ENCODE measurements around the gene CARS2.

DNA sequence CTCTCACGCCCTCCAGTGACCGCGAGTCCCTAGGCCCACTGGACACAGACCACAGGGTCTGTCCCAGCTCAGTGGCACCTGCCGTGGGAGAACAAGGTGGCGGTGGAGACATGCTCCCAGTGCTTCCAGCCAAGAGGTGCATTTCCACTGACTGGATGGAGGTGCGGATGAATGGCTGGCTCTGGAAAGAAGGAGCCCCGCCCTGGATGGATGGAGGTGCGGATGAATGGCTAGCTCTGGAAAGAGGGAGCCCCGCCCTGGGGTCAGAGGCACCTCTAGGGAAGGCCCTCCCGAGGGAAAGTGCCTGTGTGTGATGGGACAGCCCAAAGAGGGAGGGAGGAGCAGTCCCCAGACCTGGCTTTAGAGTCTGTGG is 58.6 kb downstream of the CARS2 start:
- TF ChIP-seq, protein P1, sequence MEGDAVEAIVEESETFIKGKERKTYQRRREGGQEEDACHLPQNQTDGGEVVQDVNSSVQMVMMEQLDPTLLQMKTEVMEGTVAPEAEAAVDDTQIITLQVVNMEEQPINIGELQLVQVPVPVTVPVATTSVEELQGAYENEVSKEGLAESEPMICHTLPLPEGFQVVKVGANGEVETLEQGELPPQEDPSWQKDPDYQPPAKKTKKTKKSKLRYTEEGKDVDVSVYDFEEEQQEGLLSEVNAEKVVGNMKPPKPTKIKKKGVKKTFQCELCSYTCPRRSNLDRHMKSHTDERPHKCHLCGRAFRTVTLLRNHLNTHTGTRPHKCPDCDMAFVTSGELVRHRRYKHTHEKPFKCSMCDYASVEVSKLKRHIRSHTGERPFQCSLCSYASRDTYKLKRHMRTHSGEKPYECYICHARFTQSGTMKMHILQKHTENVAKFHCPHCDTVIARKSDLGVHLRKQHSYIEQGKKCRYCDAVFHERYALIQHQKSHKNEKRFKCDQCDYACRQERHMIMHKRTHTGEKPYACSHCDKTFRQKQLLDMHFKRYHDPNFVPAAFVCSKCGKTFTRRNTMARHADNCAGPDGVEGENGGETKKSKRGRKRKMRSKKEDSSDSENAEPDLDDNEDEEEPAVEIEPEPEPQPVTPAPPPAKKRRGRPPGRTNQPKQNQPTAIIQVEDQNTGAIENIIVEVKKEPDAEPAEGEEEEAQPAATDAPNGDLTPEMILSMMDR (IDR thresholded peaks at IDR 0.05), result no peak
- TF ChIP-seq POLR2AphosphoS5 (IDR thresholded peaks at IDR 0.05), result no peak
- TF ChIP-seq POLR2A (IDR thresholded peaks at IDR 0.05; ENCODE audit: low read depth), result no peak

Data from esophagus muscularis mucosa (tissue), 3 donors.